Measurements from ENCODE around the gene STEAP3. TPM values are rescaled to one million over a fixed set of nuclear protein-coding genes. Genes with fewer than 3 reads are reported as not detected.

The STEAP3 gene
- total RNA-seq, 1 experiment from 2014 or later: not detected

Other genes with a start within 250 kb of the STEAP3 start
- gene C1QL2, start 65.1 kb upstream of the STEAP3 start, total RNA-seq (2014; rRNA removed; shearing (Covaris generic); ENCODE audit: low replicate concordance): not detected in 2 replicates
- 6.6 TPM in 2 replicates for gene C2orf76, start 143.0 kb downstream of the STEAP3 start, total RNA-seq (2014; rRNA removed; shearing (Covaris generic); ENCODE audit: low replicate concordance)
- gene DBI, start 143.1 kb downstream of the STEAP3 start, total RNA-seq (2014; rRNA removed; shearing (Covaris generic); ENCODE audit: low replicate concordance): 70.9 and 109 TPM in 2 replicates
- not detected in 2 replicates for gene TMEM37, start 208.0 kb downstream of the STEAP3 start, total RNA-seq (2014; rRNA removed; shearing (Covaris generic); ENCODE audit: low replicate concordance)